Urothelium cell line (cell line): Measurements from ENCODE around the gene DYSF.

Experiments
- DNase-seq: peaks from one replicate; pipeline ENCODE4 v3.0.0; 2011; ENCODE audit warnings: low spot score, mixed read lengths
- FAIRE-seq: peaks from 2 replicates; lab custom pipeline; 2011; peaks lifted over from hg19 to GRCh38; lab: Jason Lieb, UNC

The DYSF gene

GRCh38 chr2:71521436-71521950 lies 68.1 kb downstream of the DYSF start:
- DNase-seq = no peak
- FAIRE-seq = peak; percentile 56

DNA sequence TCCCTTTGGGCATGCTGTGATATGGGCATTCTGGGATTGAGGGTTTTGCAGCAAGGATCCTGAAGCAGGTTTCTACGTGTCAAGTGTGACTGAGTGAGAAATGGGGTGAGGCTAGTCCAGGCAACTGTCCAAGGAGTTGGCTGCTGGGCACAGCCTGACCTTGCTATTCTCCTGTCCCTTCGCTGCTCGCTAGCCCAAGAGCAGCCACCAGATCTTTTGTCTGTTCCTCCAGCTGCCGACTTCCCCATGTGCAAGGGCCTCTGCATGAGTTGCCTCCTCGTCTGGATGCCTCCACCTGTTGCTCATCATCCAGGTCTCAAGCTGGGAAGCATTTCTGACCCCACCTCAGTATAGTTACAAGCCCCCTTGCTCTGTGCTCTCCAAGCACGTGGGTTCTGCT lies 71.1 kb downstream of the DYSF start:
- FAIRE-seq (no peak), DNase-seq (no peak)

DNA sequence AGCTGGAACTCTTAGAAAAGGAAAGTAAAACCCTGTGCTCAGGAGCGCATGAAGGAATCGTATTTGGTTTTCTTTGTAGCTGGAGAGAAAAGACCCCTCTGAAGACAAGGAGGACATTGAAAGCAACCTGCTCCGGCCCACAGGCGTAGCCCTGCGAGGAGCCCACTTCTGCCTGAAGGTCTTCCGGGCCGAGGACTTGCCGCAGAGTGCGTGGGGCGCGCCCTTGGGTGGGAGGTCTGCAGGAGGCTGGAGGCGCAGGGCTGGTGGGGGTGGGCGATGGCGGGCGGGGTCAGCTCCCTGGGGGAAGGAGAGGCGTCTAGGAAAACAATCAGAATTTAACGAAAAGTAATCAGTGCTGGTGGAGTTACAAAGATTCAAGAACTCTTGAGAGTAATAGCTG lies 72.8 kb downstream of the DYSF start:
- no peak for DNase-seq
- FAIRE-seq = no peak

DNA sequence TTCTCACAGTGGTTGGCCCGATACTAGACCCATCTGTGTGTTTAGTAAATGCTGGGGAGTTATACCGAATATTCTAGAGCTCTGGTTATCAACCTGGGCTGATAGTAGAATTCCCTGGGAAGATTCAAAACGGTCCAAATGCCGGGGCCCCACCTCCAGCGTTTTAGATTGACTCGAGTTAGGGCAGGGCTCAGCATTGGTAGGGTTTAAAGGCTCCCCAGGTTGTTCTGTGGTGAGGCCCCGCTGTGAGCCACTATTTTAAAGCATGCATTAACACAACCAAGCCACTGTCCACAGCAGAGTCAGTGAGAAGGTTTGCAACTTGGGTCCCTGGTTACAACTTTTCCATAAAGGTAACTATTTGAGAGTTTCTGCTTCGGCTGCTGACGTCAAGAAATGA lies 73.6 kb downstream of the DYSF start:
- FAIRE-seq (no peak), DNase-seq (no peak)

DNA sequence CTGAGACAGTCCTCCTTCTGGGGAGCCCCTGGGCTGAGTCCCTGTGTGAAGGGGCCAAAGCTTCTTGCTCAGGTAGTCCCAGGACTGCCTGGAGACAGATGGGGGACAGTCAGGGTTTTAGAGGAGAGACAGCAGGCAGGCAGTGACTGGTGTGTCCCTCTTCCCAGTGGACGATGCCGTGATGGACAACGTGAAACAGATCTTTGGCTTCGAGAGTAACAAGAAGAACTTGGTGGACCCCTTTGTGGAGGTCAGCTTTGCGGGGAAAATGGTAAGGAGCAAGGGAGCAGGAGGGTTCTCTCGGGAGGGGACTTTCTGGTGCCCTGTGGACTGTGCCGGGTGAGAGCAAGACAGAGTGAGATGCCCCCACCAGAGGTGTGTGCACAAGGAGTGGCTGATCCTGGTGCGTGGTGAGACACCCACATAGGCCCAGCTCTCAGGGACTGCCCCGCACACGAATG lies 74.8 kb downstream of the DYSF start:
- FAIRE-seq (no peak), DNase-seq (no peak)

DNA sequence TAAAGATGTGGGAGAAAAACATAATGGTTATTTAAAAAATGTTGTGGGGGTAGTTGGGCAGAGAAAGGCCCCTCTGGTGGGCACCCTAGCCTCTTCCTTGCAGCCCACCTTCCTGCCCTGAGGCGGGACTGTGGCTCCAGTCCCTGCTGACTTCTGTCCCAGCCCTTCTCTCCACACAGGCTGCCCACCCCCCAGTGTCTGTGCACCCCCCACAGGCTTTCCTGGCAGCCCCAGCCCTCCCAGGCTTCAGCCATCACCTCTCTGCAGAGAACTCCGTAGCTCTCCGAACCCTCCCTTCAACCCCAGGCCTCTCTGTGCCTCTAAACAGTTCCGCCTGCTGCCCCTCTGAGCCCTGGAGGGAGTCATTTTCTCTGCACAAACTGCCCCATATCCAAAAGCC lies 75.4 kb downstream of the DYSF start:
- FAIRE-seq = no peak
- DNase-seq = no peak

GRCh38 chr2:71530211-71530610 lies 76.8 kb downstream of the DYSF start:
- DNase-seq (no peak), FAIRE-seq (no peak)

GRCh38 chr2:71530641-71531332 lies 77.4 kb downstream of the DYSF start:
- DNase-seq = peak; percentile 64
- FAIRE-seq = no peak

DNA sequence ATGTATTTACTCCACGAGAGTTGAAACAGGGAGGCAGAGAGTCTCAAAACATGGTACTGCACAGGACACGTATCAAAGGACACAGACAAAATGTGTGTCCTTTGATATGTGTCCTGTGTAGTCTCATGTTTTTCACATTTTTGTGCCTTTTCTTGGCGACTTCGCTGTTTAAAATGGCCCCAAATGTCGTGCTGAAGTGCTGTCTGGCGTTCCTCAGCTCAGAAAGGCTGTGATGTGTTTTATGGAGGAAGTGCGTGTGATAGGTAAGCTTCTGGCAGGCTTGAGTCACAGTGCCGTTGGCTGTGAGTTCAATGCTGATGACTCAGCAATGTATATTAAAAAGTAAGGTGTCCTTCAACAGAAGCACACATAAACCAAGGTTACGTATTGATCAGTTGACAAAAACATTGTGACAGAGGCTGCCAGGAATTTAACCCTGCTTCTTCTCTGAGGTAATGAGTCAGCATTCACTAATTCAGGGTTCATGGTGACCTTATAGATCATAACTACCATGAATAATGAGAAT lies 78.2 kb downstream of the DYSF start:
- FAIRE-seq (peak; percentile 90), DNase-seq (peak; percentile 73)

GRCh38 chr2:71532327-71532726 lies 79.0 kb downstream of the DYSF start:
- FAIRE-seq = no peak
- no peak for DNase-seq

- FAIRE-seq (no peak), DNase-seq (no peak)
Observed at GRCh38 chr2:71534201-71534600, 80.8 kb downstream of the DYSF start.

DNA sequence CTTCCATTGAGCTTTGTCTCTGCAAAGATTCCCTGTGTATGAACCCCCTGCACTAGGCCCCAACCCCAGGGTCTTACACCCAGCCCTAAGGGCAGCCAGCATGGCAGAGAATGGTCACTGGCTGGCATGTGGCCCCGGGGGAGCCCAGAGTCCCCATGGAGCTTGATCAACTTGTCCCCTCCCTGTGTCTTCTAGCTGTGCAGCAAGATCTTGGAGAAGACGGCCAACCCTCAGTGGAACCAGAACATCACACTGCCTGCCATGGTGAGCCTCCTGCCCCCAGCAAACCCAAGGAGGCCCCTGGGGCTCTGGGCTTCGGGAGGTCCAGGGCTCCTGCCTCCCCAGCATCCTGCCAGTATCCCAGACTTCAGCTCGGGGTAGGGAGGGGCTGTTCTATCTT lies 81.5 kb downstream of the DYSF start:
- DNase-seq (no peak), FAIRE-seq (no peak)

DNA sequence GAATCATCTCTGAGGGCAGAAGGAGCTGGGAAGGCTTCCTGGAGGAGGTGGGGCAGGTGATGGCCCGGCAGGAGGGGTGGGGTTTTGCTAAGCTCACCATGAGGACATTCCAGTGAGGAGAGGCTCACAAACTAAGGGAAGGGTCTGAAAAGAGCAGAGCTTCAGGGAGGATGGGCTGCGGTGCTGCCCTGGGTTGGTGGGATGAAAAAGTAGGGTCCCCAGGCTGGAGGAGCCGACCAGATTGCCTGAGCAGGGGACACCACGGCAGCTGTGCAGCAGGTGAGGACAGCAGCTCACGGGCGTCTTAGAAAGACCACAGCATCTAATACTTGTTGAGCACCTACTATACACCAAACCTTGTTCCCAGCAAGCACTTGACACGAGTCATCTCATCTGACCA lies 82.2 kb downstream of the DYSF start:
- FAIRE-seq (peak; percentile 44), DNase-seq (no peak)

DNA sequence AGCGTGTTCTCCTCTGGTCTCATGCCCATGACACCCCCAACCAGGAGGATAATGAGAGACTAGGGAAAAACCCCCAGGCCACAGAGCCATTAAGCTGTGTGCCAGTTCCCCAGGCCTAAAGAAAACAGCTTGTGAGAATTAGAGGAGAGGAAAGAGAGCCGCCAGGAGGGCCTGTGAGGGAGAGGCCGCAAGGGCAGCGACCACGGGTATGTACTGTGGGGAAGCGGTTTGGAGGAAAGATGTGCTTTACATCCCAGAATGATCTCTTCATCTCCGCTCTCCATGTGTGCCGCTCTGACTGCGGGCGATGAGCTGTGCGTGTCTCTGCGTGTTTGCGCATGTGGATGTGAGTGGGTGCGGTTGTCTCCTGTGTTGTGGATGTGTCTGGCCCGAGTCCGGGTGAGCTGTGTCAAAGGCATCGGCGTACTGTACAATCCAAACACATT lies 82.9 kb downstream of the DYSF start:
- peak; percentile 30 for FAIRE-seq
- DNase-seq = no peak

DNA sequence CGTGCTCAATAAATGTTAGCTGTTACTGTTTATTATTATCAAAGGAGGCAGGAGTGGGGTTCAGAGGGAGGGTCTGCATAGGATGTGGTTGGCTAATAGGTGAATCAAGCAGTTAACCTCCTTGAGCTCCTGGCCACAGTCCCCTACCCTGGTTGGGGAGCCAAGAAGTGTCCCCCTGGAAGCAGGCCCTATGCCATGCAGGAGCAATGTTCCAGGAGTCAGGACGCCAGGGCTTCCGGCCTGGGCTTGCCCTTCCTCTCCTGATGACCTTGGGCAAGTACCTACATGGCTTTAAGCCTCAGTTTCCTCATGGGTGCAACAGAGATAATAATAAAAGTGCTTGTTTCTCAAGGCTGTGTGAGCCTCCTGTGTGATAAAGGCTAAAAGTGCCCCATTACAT lies 84.9 kb downstream of the DYSF start:
- DNase-seq = no peak
- peak; percentile 58 for FAIRE-seq

DNA sequence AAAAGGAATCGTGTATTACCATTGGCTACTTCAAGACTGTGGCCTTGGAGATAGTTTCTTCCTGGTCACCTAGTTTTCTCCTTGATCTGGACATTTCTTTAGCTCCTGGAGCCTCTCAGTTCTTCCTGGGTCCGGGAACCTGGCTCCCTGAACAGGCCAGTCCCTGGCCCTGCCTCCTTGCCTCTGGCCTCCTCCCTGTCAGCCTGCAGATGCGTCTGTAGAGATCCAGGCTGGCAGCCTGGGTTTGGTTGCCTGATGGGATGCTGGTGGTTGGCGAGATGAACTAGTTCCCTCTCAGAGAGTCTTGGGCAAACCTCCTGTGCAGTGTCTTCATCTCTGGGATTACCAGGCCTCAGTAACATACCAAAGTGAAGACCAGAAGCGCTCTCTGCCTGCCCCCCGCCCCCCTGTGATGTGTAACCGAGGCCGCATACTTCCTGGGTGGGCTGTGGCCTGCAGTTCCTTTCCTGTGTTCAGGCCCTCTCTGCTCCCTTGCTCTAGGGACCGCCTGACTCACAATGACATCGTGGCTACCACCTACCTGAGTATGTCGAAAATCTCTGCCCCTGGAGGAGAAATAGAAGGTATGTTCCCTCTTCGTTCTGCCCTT lies 85.4 kb downstream of the DYSF start:
- FAIRE-seq (peak; percentile 5), DNase-seq (no peak)

DNA sequence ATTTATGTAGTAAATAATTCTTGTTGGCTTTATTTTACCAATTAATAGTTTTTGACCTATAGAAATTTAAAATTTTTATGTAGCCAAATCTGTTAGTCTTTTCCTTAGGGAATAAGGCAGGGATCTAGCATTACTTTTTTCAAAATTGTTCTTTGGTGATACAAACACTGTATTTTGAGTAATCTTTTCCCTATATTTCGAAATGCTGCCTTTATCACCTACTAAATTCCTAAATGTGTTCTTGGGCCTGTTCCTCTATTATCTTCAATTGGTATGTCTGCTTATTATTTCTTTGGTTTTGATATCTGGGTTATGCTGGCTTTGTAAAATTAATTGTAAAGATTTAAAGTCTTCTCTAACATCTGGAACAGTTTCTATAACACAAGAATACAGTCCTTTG lies 87.5 kb downstream of the DYSF start:
- no peak for FAIRE-seq
- no peak for DNase-seq

DNA sequence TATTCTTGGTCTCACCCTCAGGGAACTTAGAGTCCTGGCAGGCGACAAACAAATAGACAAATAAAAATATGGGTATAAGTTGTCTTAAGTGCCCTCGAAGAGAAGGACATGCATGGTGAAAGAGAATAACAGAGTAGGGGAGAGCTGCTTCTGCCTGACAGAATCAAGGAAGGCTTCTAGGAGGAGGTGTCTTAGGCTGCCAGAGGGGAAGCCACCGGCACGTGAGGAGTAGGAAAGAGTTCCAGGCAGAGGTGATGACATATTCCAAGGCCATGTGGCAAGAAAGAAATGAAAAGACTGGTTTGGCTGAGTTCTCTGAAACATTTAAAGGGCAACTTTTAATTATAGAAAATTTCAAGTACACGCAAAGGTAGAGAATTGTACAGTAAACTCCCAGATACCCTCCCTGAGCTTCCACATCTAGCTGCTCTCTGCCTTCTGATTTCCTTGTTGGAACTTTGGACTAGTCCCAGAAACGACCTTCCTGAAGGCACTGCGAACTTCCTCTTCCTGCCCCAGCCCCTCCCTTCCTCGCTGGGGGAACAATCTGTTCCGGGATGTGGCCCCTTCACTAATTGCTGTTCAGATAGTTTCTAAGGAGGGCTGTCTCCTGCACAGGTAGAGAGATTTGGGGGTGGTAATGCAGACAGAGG lies 91.7 kb downstream of the DYSF start:
- DNase-seq (no peak), FAIRE-seq (no peak)

GRCh38 chr2:71545572-71546274 lies 92.4 kb downstream of the DYSF start:
- FAIRE-seq (peak; percentile 97), DNase-seq (peak; percentile 85)

- no peak for FAIRE-seq
Observed at GRCh38 chr2:71546275-71546638, 92.9 kb downstream of the DYSF start.

DNA sequence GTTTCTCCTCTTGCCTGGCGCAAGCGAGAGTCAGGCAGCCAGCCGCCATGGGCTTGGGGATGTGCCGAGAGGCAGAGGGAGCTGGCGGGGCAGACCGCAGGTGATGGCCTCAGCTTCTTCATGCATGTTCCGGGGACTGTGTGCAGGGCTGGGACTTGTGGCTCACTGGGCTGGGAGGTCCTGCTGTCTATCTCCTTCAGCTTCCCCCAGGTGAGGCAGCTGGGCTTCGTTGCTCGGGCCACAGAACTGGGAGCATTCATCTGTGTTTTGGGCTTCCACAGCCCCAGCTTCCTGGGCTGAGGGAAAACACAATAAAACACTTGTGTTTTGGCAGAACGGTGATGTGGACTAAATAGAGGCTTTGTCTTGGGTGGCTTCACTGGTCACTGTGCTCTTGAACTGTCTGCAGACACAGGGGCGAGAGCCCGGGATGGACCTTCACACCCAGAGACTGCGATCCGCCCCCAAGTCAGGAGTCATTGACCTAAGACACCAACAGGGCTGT lies 93.5 kb downstream of the DYSF start:
- FAIRE-seq (no peak), DNase-seq (no peak)

More at GRCh38 chr2:71546275-71546638, 92.9 kb downstream of the DYSF start:
- no peak for DNase-seq
